NCI-H526 (cell line): ENCODE measurements around the gene STK39.
A peak's percentile ranks its signal among the peaks of the same experiment; 100 is the strongest.
"Not testable (repeated sequence)": the region's sequence is repeated elsewhere in the genome, so short reads cannot be mapped to it uniquely, and the experiment has no call there.

Experiments
- DNase-seq, 2 experiments: peaks; one replicate each; lab custom pipeline; 2025; lab: John Stamatoyannopoulos, UW

STK39 gene

DNA sequence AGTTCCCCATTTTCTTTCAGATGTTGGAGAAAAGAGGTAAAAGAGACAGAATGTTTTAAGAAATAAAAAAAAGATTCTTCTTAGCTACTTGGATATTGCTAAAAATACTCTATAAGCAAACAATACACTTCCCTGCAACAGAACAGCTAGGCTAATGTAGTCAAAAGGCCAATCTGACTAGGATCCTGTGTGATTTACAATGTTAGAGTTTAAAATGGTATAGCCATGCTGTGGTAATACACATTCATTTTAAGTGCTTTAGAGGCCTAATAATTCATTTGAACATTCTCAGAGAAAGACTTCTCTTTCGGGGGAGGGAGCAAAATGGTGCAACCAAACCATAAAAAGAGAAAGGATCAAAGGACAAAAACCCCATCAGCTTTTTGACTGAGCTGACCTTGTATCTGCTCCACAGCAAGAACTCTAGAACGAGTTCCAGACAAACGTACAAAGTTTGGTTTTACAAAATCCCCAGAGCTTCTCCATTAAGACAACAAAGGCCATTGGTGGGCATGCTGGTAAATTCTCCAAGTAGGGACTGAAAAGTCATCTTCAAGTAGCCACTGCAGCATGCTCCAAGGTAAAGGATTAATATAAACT lies 200.2 kb downstream of the STK39 start:
- DNase-seq = no peak

DNA sequence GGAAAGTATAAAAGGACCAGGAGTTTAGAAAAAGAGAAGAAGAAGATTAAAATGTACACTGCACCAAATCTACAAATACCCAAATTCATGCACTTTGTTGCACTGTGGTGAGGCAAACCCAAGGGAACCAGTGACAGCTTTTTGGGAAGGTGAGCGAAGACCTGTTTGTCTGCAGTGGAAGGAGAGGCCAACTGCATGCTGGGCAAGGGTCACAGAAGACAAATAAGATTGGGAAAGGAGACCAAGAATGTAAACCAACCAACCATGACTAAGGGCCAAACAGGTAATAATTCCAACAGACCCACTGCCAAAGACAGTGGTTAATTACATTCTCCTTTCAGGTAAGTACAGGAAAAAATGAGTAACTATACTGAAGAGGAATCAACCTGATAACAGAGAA lies 202.8 kb downstream of the STK39 start:
- no peak for DNase-seq

DNA sequence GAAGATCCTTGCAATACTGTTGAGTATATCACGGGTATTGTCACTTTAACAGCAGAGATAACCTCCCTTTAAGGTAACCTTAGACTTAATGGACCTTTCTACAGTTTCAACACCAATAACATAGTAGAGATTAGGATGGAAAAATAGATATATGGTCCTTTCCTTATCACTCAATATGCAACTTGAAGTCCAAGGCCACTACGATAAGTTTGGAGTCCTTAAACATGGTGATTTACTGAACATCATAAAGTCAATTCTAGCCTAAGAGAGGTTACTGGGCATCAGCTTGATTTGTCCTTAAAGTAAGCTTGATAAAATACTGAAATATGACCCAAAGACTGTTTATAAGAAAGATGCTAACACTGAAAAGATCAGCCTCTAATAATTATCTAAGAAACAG lies 203.2 kb downstream of the STK39 start:
- no peak for DNase-seq

DNA sequence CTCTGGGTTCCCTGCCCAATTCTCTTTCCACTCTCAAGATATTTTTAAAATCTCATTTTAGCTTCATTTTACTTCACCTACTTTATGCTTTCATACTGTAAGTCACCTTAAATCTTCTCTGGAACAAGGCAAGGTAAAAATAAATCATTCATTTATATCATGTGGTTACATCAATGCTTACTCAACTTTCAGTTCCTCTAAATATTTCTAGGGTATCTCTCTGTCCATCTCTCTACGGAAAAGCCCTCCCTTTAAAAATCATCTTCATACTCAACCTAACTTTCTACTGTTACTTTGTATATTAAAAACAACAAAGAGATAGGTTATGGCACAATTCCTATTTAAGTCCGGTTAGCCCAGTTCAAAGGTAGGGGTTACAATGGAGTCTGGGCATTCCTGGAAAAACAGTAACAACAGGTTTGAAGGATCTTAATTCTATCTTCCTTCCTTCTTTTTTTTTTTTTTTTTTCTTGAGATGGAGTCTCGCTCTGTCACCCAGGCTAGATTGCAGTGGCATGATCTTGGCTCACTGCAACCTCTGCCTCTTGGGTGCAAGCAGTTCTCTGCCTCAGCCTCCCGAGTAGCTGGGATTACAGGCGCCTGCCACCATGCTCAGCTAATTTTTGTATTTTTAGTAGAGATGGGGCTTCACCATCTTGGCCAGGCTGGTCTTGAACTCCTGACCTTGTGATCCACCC lies 205.1 kb downstream of the STK39 start:
- DNase-seq = not testable (repeated sequence)

DNA sequence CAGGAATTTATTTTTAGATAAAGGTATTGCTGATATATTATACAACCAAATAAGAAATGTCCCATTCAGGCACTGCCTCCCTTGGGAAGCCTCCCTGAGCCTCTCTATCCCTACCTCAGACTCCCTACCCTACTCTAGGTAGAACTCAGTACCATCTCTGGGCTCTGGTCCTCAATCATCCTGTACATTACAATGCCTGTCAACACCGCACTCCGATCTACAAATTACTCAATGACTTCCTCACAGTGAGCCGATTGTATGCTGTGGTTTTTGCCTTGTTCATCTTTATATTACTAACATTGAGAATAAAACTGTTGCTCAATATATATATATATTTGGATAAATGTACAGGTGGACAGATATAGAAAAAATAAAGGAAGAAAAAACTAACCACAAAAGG lies 207.5 kb downstream of the STK39 start:
- no peak for DNase-seq

DNA sequence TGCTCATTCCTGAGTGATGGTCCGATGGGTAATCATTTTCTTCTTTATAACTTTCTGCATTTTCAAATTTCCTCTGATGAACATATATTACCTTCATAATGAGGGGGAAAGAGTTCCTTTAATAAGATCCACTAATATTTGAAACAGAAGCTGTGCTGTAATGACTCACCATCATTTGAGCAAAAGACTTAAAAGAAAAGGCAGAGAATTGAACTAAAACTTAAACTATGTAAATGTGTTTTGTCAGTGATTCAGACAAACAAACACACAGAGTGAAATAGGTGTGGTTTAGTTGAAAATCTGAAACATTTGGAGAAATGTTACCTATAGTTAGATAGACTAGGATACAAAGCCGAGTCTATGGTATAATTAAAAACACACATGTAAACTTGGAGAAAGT lies 209.6 kb downstream of the STK39 start:
- no peak for DNase-seq

DNA sequence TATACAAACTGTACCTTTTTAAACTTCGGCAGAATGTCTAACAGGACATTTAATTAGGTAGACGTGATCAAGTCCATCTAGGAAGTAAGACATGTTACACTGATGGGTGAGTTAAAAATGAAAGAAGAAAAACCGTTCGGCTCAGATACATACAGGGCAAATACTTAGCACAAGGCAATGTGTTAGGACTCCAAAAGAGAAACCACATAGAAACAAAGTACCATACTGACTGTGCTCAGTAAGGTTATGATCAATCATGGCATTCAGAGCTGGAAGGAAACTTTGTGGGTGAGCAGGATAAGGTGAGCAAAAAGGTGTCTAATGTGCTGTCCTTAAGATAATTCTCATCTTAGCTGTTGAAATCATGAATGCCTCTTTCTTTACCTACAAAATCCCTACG lies 211.9 kb downstream of the STK39 start:
- no peak for DNase-seq

DNA sequence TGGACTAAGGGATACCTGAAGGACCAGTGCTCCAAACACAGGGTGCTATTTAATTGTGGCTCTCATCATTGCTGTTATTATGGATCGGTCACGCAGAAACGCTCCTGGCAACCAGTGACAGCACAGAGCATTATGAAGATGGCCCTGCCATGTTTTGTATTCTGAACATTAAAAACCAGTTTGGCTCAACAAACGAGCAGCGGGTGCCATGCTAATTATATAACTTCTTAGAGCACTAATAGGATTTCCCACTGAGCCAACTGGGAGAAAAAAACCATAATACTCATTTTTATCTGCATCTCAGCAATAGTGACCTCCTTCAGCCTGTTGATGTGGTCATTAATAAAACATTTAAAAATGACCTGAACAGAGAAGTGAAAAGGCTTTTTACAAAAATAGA lies 212.8 kb downstream of the STK39 start:
- DNase-seq = no peak

DNA sequence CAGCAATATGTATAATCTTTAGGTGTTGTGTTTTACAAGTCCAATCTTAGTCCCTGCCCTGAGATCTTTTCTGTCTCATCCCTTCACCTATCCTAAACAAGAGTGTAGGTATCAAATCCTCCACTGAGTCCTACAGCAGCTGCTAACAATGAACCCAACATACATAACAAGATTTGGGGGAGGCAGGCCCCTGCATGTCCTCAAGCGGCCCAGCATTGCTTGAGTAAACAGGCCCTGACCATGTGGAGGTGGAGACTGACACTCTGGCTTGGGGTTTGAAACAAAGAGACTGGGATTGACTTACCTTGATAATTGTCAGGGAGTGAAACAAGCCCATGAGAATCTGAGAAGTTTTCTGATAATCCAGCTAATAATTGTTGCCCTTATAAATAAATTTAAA lies 213.4 kb downstream of the STK39 start:
- no peak for DNase-seq

DNA sequence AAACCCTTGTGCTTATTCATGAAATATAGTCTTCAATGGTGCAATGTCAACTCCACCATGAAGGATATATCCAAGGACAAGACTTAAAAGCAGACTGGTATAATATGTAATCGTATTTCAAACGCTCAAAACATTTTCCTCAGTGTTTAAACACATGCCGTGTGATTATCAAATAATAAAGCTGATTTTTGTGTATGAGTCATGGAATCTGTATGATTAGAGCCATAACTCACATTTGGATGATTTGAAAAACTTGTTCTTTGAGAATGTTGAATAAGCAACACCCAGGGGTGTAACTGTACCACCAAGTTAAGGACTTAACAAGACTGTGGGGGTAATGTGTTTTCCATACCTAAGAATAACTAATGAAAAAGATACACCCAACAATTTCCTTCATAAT lies 215.3 kb downstream of the STK39 start:
- no peak for DNase-seq

DNA sequence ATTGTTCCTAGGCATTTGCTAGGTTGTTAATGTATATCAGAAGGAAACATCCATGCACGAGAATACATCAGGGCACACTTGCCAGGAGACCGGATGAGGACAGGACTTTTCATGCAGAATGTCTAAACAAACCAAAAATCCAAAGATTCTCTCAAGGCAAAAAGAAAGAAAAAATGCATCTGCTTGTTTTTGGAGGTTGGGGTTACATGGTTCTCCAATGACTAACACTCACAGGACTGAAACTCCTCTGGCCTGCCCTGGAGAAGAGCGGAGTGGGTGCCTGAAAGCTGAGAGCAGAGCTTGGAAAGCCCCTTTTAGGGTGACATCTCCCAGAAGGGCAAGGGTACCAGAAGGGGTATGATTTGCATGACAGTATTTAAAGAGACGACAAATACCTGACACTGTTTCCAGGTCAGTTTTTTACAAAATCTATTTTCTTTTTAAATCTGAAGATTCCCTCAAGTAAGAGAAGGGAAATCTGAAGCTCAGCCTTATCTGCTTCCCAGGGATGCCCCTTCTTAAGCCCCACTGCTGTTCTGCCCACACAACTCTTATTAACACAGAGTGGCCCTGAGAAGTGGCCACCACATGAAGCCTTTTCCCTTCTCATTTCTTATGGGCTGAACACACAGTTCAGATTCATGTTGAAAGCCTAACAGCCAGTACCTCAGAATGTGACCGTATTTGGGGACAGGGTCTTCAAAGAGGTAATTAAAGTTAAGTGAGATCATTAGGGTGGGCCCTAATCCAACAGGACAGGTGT lies 216.4 kb downstream of the STK39 start:
- no peak for DNase-seq

DNA sequence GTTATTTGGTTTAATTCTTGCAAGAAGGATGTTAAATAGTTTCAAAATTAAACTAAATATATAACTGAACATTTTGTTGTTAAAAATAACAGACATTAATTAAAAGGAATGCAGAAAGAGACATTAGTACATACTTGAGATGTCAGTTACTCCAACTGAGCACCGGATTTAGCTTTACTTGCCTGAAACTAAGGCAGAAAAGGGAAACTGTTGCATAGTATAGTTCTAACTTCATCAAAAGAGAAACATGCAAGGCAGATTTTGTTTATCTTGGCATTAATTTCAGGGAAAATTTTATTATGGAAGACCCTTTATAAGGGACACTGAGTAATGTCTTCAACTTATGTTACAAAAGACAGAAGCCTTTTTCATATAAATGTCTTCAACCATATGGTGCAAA lies 218.3 kb downstream of the STK39 start:
- no peak for DNase-seq

DNA sequence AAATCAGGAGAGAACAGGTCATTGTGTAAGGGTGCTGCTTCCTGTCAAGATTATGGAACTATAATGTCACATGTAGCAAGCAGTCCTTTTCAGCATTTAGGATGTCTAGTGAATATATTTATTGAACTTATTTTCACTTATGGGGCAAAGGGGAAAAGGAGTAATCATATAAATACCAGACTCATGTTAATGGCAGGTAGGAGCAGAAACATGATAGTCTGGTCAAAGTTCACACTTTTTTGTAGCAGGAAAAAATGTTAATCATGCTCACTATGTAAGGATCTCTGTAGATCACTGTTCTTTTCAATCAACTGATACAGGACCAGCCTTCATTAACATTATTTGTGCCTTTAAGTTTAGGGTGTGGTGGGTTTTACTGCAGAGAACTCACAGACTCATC lies 219.0 kb downstream of the STK39 start:
- DNase-seq = peak in 1 of 2 experiments; percentile 20

DNA sequence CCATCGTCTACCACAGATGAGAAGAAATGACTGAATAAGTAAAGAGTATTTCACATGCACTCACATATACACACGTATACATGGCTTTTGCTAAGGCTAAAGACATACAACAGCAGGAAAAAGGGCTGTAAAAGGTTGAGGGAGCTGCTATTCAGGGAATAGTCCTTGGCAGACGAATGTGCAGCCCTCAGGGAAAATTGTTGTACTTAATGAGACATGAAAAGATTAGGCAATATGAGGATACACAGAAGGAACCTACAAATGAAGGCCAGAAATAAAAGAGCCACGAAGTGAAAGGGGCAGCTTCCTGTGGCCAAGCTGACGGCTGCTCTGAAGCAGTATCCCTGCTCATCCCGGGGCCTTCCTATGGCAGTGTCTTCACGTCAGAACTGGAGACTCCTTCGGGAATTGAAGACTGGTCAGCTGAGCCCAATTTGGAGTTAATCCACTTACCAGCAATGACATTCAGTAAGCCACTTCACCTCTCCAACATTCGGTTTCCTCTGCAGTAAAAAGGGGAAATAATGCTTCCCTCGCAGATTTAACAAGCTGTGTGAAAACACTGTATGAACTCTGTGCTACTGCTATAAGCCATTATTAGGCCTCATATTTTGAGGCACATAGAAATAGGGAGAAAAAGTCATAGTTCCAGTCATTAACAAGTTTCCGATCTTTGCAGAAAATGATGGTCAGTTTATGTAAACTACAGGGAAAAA lies 221.8 kb downstream of the STK39 start:
- no peak for DNase-seq

DNA sequence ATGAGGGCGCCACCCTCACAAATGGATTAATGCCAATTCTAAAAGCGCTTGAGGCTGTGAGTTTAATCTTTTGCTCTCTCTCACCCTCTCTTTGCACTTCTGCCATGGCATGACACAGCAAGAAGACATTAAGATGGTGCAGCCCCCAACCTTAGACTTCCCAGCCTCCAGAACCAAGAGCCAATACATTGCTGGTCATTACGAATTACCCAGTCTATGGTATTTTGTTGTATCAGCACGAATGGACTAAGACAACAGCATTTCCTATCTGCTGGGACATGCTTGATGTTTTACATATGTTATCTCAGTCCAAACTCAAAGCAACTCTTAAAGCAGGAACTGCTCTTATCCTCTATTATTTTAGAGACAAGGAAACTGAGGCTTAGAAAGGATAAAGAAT lies 222.9 kb downstream of the STK39 start:
- no peak for DNase-seq

DNA sequence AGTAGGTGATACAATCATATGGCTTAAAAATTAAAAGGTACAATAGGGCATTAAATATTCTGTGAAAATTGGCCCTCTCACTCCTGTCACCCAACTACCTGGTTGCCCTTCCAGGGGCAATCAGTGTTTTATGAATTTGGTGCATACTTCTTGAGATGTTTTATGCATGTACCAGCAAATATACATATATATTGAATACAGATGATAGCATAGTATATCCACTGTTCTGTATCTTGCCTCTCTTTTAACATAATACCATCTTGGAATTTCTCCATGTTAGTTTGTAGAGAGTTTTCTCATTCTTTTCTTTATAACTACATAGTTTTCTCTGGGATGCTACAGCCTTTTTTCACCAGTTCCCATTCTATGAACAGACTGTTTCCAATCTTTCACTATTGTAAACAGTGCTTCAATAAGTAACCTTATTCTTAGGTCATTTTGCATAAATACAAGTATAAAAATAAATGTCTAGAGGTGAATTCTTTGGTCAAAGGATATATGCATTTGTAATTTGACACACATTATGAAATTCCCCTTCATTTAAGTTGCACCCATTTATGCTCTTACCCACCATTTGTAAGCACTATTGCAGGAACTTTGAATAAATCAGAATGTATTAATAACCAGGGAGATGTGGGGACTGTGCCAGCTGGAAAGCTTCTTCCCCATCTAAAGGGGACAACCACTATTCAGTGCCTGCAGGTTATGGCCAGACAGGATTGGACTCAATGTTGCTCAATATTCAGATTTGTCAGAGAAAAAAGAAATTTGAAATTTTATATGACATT lies 225.4 kb downstream of the STK39 start:
- no peak for DNase-seq

DNA sequence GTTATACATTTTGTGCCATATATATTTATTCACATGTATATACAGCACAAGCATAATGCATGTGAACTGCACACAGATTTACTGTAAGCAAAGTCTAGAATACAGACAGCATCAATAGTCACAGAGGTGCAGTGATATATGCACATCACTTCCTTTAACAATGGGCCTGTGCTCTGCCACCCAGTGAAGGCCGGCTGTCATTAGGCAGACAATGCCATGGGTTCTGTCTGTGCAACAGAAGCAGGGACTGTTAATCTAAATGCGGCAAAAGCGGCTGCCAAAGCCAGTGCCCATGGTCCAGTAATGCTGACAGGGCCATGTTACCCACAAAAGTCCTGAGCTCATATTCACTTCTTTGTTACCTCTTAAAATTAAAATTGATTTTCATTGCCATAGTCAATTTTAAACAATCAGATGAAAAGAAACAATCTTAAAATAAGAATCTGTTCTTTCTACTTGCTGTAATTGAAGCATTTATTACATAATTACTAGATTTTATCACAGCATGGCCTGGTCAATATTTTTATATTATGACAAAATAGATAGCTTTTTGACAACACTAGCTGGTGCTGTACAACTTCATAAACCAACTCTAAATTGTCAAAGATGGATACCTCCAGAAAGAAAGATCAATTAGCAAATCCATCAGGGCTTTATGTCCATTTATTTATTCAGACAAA lies 232.0 kb downstream of the STK39 start:
- no peak for DNase-seq

DNA sequence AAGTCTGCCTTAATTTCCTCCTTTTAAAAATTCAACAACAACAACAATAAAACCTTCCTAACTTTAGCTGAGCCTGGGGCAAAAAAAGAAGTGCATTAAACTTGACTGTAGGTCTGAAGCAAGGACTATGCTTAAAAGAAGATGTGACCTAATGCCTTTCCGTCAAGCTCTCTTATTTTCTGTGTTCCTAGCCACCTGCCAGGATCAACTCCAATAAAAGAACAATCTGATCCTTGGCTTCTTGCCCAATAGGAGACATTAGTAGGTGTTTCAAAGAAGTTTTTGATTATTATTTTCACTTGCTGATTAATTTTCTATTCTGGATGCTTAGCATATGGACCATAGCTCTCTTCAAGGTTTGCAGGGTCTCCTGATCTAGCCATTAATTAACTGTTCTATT lies 237.5 kb downstream of the STK39 start:
- DNase-seq = no peak

DNA sequence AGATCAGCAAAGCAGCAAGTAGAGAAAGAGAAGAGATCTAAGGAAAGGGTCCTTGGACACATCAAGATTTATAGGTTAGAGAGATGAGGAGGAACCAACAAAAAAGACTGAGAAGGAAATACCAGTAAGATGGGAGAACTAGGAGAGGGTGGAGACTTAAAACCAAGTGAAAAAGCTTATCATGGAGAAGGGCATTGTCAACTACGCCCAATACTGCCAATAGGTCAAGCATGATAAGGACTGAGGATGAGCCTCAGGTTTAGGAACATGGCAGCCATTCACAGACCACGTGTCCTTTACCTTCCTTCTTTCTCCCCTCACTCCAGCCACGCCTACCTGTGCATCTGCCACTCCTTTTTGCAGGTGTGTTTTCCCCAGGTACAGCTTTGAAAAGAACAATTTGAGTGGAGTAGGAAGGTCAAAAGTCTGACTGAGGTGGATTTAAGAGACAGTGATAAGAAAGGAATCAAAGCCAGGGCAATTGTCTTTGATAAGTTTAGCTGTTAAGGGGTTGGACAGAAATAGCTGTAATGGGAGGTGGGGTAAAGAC lies 238.7 kb downstream of the STK39 start:
- no peak for DNase-seq

DNA sequence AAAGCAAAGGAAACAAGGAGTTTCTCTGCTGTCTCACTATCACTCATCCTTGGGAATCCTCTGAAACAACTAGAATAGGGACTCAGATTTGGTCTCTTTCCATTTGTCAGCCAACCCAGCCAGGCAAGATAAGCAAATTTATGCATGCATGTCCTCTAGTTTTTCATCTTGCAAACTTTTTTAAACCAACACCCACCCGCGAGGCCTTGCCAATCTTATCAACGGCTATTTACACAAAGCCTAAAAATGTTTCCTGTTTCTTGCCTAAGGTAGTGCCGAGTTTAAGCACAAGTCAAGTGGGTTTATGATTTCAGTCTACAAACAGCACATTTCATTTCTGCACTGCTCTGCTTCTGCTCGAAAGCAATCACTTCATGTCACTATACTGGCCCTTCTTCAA lies 240.9 kb downstream of the STK39 start:
- DNase-seq = no peak

DNA sequence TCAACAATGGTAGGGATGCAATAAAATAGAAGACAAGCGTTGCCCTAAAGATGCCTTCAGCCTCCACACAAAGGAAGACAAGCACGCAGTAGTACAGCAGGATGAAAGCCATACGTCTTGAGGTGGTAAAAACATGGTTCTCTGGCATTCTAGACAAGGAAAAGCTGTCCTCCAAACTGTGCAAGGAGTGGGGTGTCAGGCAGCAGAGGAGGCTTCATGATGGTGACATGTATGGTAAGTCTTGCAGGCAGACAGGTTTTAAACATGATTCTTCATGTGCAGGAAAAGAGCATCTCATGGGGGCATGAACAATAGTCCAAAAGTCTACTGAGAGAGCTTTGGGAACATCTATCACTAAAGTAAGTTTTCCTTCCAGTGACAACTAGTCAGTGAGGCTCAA lies 241.8 kb downstream of the STK39 start:
- no peak for DNase-seq
